Measurements from ENCODE around the gene MISP3.
"Not testable (repeated sequence)": the region's sequence is repeated elsewhere in the genome, so short reads cannot be mapped to it uniquely, and the experiment has no call there.

MISP3 gene
- total RNA-seq, result 0.17 to 3.6 (median 1.3) reads per million in 9 experiments

DNA sequence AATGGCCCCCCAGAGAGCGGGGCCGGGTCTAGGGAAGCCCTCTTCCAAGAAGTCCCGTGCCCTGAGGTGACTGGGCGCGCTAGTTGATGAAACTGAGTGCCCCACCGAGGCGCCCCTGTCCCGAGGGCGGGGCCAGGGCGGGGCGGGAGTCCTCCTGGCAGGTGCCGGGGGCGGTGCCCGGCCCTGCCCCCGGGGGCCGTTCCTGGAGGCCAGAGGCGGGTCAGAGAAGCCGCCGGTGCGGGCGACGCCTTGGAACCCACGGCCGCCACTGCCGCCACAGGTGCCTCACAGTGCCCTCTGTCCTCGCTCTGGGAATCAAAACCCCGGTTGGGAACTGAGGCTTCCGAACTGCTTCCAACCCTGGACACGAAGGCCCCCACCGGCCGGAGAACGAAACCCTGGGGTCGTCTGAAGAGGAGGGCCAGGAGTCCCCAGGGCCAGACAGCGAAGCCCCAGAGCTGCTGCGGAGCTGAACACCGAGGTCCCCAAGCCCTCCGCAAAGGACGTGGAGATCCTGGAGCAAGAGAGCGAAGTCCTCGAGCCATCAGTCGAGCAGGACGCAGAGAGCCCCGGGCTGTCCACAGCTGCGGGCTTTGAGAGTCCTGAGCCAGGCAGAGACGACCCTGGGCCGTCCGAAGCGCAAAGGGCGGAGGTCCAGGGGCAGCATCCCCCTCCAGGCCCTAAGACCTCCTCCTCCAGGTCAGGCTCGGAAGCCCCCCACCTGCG lies at the start of gene MISP3:
TSS of gene MISP3 (plus strand) at position 252 of the 726 bp plus-strand sequence. CDS start 524 bp downstream, outside the sequence.
- H3K27me3 Mint-ChIP-seq, result no peaks in the 10 kb centered on the region
- no peak for ATAC-seq (replicated peaks)
- no peaks in the 10 kb centered on the region for H3K9me3 Mint-ChIP-seq
- peaks cover 3% of the 10 kb centered on the region for H3K36me3 Mint-ChIP-seq (ENCODE audit: insufficient read depth)
- peak within 1 kb of the TSS; percentile 90 for H3K27ac Mint-ChIP-seq
- no peak for DNase-seq
- peaks cover 13 to 18% of the 10 kb centered on the region in 2 donors for H3K4me1 Mint-ChIP-seq (ENCODE audit: low read depth in 2 of 2)
- H3K4me3 Mint-ChIP-seq, result peak within 1 kb of the TSS; percentile 99

DNA sequence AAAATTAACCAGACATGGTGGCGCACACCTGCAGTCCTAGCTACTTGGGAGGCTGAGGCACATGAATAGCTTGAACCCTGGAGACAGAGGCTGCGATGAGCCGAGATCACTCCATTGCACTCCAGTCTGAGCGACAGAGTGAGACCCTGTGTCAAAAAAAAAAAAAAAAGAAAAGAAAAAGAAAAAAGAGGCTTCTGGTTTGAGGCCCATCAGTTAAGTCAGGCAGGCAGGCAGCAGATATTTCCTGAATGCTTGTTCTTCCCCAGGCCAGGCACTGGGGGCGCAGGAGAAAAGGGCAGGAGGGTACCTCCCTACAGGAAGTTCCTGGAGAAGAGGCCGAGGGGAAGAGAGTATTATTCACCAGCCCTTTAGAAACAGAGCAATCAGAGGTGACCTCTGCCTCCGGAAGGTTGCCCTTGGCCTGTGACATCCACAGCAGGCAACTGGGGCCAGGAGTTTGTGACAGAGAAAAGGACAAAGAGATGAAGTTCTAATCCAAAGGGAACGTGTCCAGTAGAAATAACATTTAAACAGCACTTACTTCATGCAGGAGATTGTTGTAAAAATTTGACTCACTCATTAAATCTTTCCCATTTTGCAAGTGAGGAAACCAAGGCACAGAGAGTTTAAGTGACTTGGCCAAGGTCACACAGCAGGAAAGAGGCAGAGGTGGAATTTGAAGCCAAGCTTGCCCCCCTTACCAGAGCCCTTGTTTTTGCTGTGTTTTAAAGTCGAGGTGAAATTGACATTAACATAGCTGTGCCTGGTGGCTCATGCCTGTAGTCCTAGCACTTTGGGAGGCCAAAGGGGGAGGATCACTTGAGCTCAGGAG lies 49.0 kb upstream of the MISP3 start:
- H3K4me1 Mint-ChIP-seq (ENCODE audit: low read depth in 2 of 2), result peaks cover under 1 to 9% of the 10 kb centered on the region in 2 donors
- DNase-seq (no peak), ATAC-seq (replicated peaks) (no peak)
- no peaks in the 10 kb centered on the region for H3K9me3 Mint-ChIP-seq
- H3K27ac Mint-ChIP-seq, result no peak overlapping the region
- no peak overlapping the region for H3K4me3 Mint-ChIP-seq
- H3K36me3 Mint-ChIP-seq (ENCODE audit: insufficient read depth), result peaks cover 7% of the 10 kb centered on the region
- H3K27me3 Mint-ChIP-seq, result no peaks in the 10 kb centered on the region

DNA sequence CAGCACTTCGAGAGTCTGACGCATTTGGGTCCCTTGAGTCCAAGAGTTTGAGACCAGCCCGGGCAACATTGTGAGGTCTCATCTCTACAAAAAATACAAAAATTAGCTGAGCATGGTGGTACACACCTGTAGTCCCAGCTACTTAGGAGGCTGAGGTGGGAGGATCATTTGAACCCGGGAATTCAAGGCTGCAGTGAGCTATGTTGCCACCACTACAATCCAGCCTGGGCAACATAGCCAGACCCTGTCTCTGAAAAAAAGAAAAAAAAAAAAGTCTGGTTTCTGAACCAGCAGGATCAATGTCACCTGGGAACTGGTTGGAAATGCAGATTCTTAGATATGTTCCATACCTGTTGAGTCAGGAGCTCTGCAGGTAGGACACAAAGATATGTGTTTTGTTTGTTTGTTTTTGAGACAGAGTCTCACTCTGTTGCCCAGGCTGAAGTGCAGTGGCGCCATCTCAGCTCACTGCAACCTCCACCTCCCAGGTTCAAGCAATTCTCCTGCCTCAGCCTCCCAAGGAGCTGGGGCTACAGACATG lies 45.9 kb upstream of the MISP3 start:
- not testable (repeated sequence) for H3K27me3 Mint-ChIP-seq

DNA sequence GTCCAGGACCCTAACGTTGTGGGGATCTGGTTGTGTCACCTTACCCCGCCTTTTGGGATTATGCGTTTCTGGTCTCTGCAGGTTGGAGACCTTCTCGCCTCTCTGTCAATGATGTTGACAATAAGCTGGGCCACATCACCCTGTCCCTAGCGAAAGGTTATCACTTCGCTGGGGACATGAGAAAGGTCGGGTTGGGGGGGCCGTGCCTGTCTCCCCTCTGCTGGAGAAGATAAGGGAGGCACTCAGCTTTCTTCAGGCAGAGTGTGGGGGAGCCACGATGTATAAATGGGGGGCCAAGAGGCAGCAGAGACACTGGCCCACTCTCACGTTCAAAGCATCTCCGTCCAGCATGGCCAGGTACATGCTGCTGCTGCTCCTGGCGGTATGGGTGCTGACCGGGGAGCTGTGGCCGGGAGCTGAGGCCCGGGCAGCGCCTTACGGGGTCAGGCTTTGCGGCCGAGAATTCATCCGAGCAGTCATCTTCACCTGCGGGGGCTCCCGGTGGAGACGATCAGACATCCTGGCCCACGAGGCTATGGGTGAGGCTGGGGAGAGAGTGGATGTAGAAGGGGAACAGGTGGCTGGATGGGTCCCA lies 44.6 kb upstream of the MISP3 start, which contains the start of gene RLN3:
TSS of gene RLN3 (plus strand) at position 293 of the 595 bp plus-strand sequence. CDS start at position 350, 57 bp downstream.
- ATAC-seq (replicated peaks) (no peak), DNase-seq (no peak)
- no peak within 1 kb of the TSS for H3K4me3 Mint-ChIP-seq
- no peaks in the 10 kb centered on the region for H3K27me3 Mint-ChIP-seq
- peaks cover 22 to 33% of the 10 kb centered on the region in 2 donors for H3K4me1 Mint-ChIP-seq (ENCODE audit: low read depth in 2 of 2)
- peak within 1 kb of the TSS; percentile 9 to 19 for H3K27ac Mint-ChIP-seq
- peaks cover 28% of the 10 kb centered on the region for H3K36me3 Mint-ChIP-seq (ENCODE audit: insufficient read depth)
- no peaks in the 10 kb centered on the region for H3K9me3 Mint-ChIP-seq

More for the DNA sequence above, 45.9 kb upstream of the MISP3 start:
- not testable (repeated sequence) for DNase-seq; H3K4me3 Mint-ChIP-seq; H3K27ac Mint-ChIP-seq; H3K9me3 Mint-ChIP-seq; ATAC-seq (replicated peaks)
- H3K36me3 Mint-ChIP-seq (ENCODE audit: insufficient read depth), result peaks cover 19% of the 10 kb centered on the region
- peaks cover 17 to 25% of the 10 kb centered on the region in 2 donors for H3K4me1 Mint-ChIP-seq (ENCODE audit: low read depth in 2 of 2)

DNA sequence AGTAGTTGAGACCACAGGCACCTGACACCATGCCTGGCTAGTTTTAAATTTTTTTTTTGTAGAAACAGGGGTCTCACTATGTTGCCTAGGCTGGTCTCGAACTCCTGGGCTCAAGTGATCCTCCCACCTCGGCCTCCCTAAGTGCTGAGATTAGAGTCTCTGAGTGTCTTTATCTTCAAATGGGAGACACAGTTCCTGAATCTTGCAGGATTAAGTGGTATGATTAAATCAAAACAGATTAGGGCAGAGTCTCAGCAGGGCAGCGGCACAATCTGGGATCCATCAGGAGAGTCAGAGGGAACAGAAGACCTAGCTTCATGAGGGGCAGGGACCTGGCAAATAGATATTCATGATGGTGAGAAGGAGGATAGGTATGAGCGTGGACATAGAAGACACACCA lies 43.7 kb upstream of the MISP3 start:
- Mint-ChIP-seq H3K4me3 (no peak overlapping the region), H3K27me3 (no peaks in the 10 kb centered on the region), H3K27ac (peak overlapping the region; percentile 9 to 19), H3K36me3 (ENCODE audit: insufficient read depth) (peaks cover 33% of the 10 kb centered on the region), H3K9me3 (no peaks in the 10 kb centered on the region), H3K4me1 (ENCODE audit: low read depth in 2 of 2) (peaks cover 26 to 31% of the 10 kb centered on the region in 2 donors)
- no peak for DNase-seq
- no peak for ATAC-seq (replicated peaks)

DNA sequence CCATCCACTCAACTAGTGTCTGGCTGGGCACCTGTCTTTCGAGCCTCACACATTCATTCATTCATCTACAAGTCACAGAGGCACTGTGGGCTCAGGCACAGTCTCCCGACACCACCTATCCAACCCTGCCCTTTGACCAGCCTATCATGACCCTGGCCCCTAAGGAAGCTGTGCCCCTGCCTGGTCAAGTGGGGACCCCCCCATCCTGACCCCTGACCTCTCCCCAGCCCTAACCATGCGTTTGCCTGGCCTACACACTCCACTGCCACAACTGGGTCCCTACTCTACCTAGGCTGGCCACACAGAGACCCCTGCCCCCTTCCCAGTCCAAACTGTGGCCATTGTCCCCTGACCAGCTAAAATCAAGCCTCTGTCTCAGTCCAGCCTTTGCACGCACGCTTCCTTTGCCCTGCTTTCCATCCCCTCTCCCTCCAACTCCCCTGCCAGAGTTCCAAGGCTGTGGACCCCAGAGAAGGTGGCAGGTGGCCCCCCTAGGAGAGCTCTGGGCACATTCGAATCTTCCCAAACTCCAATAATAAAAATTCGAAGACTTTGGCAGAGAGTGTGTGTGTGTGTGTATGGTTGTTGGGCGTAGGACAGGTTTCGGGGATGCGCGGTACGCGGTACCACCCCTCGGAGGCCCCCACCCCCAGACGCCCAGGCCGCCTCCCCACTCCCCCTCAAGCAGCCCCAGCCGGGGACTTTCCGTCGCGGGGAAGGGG lies 41.4 kb upstream of the MISP3 start:
- DNase-seq (no peak), ATAC-seq (replicated peaks) (no peak)
- Mint-ChIP-seq H3K27me3 (no peaks in the 10 kb centered on the region), H3K9me3 (no peaks in the 10 kb centered on the region), H3K27ac (peak overlapping the region; percentile 94 to 97), H3K36me3 (ENCODE audit: insufficient read depth) (peaks cover 44% of the 10 kb centered on the region), H3K4me1 (ENCODE audit: low read depth in 2 of 2) (peaks cover 29 to 35% of the 10 kb centered on the region in 2 donors), H3K4me3 (peak overlapping the region; percentile 96 to 97)

DNA sequence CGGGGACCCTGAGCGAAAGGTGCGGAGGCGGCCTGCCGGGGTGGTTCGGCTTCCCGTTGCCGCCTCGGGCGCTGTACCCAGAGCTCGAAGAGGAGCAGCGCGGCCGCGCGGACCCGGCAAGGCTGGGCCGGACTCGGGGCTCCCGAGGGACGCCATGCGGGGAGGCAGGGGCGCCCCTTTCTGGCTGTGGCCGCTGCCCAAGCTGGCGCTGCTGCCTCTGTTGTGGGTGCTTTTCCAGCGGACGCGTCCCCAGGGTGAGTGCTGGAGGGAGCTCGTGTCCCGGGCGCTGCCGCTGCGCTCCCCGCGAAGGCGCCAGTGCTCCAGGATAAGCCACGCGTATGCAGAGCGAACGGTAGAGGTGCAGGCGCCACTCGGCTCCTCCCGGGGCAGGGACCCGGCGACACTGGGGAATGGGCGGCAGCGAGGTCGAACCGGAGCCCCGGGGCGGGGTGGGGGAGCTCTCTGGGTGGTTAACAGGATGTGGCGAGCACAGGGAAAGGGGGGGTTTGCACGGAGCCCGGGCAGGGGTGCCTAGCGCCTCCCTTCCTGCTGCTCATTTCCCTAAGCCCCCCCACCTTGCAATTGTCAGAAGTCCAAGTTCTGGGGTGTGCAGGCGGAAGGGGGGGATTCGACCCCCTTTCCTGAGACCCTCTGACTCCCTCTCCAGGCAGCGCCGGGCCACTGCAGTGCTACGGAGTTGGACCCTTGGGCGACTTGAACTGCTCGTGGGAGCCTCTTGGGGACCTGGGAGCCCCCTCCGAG lies 40.7 kb upstream of the MISP3 start, which contains the start of gene IL27RA:
TSS of gene IL27RA (plus strand) at position 44 of the 762 bp plus-strand sequence. CDS start at position 155, 111 bp downstream.
- ATAC-seq (replicated peaks), result peak; percentile 82
- peak within 1 kb of the TSS; percentile 96 to 97 for H3K4me3 Mint-ChIP-seq
- H3K9me3 Mint-ChIP-seq, result no peaks in the 10 kb centered on the region
- H3K27me3 Mint-ChIP-seq, result no peaks in the 10 kb centered on the region
- H3K27ac Mint-ChIP-seq, result peak within 1 kb of the TSS; percentile 94 to 97
- peaks cover 29 to 35% of the 10 kb centered on the region in 2 donors for H3K4me1 Mint-ChIP-seq (ENCODE audit: low read depth in 2 of 2)
- DNase-seq, result peak; percentile 80 to 84 (median 83)
- H3K36me3 Mint-ChIP-seq (ENCODE audit: insufficient read depth), result peaks cover 52% of the 10 kb centered on the region

DNA sequence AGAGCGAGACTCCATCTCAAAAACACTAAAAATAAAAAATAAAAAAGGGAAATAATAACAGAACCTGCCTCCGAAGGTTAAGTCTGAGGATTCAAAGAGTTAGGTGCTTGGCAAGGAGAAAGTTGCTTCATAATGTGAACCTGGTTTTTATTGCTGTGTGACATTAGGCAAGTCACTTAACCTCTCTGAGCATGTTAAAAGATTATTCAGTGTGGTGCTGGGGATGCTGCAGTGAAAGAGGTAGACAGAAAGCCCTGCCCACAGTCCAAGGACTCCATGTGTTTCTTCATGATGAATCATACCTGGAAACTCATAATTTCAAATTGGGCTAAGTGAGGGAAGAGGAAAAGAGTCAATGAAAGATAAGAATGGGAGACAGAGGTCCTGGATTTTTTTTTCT lies 38.6 kb upstream of the MISP3 start:
- Mint-ChIP-seq H3K4me1 (ENCODE audit: low read depth in 2 of 2) (peaks cover 30 to 35% of the 10 kb centered on the region in 2 donors), H3K27me3 (no peaks in the 10 kb centered on the region), H3K36me3 (ENCODE audit: insufficient read depth) (peaks cover 72% of the 10 kb centered on the region), H3K4me3 (peak overlapping the region; percentile 45 to 48), H3K27ac (peak overlapping the region; percentile 65 to 75), H3K9me3 (no peaks in the 10 kb centered on the region)
- ATAC-seq (replicated peaks) (no peak), DNase-seq (no peak)

DNA sequence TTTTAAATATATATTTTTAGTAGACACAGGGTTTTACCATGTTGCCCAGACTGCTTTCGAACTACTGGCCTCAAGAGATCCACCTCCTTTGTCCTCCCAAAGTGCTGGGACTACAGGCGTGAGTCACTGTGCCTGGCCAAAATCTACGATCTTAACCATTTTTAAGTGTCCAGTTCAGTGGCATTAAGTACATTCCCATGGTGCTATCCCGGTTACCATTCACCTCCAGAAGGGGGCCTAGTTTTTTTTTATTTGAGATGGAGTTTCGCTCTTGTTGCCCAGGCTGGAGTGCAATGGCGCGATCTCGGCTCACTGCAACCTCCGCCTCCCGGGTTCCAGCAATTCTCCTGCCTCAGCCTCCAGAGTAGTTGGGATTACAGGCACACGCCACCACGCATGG lies 37.4 kb upstream of the MISP3 start:
- not testable (repeated sequence) for H3K9me3 Mint-ChIP-seq; H3K4me3 Mint-ChIP-seq; H3K27me3 Mint-ChIP-seq; ATAC-seq (replicated peaks); DNase-seq
- peaks cover 28 to 37% of the 10 kb centered on the region in 2 donors for H3K4me1 Mint-ChIP-seq (ENCODE audit: low read depth in 2 of 2)
- peaks cover 84% of the 10 kb centered on the region for H3K36me3 Mint-ChIP-seq (ENCODE audit: insufficient read depth)
- peak overlapping the region in 1 of 2 donors; percentile 55 for H3K27ac Mint-ChIP-seq

DNA sequence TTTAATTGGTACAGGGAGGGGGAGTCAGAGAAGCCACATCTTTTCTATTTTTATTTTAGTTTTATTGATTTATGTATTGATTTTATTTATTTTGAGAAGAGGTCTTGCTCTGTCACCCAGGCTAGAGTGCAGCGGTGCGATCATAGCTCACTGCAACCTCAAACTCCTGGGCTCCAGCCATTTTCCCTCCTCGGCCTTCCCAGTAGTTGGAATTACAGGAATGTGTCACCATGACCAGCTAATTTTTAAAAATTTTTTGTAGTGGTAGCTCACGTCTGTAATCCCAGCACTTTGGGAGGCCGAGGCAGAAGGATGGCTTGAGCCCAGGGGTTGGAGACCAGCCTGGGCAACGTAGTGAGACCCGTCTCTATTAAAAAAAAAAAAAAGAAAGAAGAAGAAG lies 36.9 kb upstream of the MISP3 start:
- ATAC-seq (replicated peaks), result no peak
- DNase-seq, result no peak
- peaks cover 87% of the 10 kb centered on the region for H3K36me3 Mint-ChIP-seq (ENCODE audit: insufficient read depth)
- H3K9me3 Mint-ChIP-seq, result no peaks in the 10 kb centered on the region
- peak overlapping the region in 1 of 2 donors; percentile 55 for H3K27ac Mint-ChIP-seq
- H3K4me1 Mint-ChIP-seq (ENCODE audit: low read depth in 2 of 2), result peaks cover 24 to 32% of the 10 kb centered on the region in 2 donors
- no peak overlapping the region for H3K4me3 Mint-ChIP-seq
- H3K27me3 Mint-ChIP-seq, result no peaks in the 10 kb centered on the region

DNA sequence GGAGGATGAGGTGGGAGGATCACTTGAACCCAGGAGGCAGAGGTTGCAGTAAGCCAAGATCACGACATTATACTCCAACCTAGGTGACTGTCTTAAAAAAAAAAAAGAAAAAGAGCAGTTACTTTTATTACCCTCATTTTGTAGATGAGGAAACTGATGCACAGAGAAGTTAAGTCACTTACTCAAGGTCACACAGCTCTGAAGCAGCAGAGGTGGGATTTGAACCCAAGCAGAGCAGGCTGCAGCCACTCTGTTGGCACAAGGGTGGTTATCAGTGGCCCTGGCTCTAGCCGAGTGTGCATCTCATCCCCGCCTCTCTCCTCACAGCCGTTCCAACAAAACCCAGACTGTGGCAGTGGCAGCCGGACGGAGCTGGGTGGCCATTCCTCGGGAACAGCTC lies 33.4 kb upstream of the MISP3 start:
- ATAC-seq (replicated peaks) (no peak), DNase-seq (no peak)
- Mint-ChIP-seq H3K36me3 (ENCODE audit: insufficient read depth) (peaks cover 96% of the 10 kb centered on the region), H3K27ac (peak overlapping the region; percentile 58 to 75), H3K4me3 (no peak overlapping the region), H3K4me1 (ENCODE audit: low read depth in 2 of 2) (peaks cover 17 to 24% of the 10 kb centered on the region in 2 donors), H3K9me3 (no peaks in the 10 kb centered on the region), H3K27me3 (no peaks in the 10 kb centered on the region)
